Stomach (tissue), 9 donors: ENCODE measurements around the gene CDH23. TPM values are rescaled to one million over a fixed set of nuclear protein-coding genes. Genes with fewer than 3 reads are reported as not detected.

Experiments
- DNase-seq, 2 donors: peaks; one replicate each; pipeline versions ENCODE4 v3.0.0 to v3.0.0-alpha.2; 2013 to 2019
- H3K27ac ChIP-seq, 5 donors: fragments of 200-600 bp in 4 of 5; sonication (generic) in 4 of 5; one replicate each; pipeline ENCODE4 v1.5.1; 2013 to 2019; ENCODE audit warnings: mild to moderate bottlenecking in 1 of 5, moderate library complexity in 1 of 5
- H3K27me3 ChIP-seq, 3 donors: fragments of 200-600 bp; sonication (generic); one replicate each; pipeline ENCODE4 v1.5.1; 2017 to 2019; ENCODE audit warnings: mixed run types in 1 of 3
- H3K36me3 ChIP-seq, 4 donors: fragments of 200-600 bp; sonication (generic); 1 replicate in 3 of 4; 2 replicates in 1 of 4; pipeline ENCODE4 v1.5.1; 2016 to 2019
- H3K4me1 ChIP-seq, 4 donors: fragments of 200-600 bp; sonication (generic); one replicate each; pipeline ENCODE4 v1.5.1; 2016 to 2019
- H3K4me3 ChIP-seq, 4 donors: fragments of 200-600 bp; sonication (generic) in 3 of 4; one replicate each; pipeline ENCODE4 v1.5.1; 2016 to 2019; ENCODE audit warnings: mild to moderate bottlenecking in 1 of 4
- H3K9me3 ChIP-seq, 4 donors: fragments of 200-600 bp; sonication (generic); one replicate each; pipeline ENCODE4 v1.5.1; 2016 to 2019
- EP300 ChIP-seq: sonication (generic); formaldehyde crosslinking; IDR thresholded peaks from one replicate; pipeline ENCODE4 v1.6.1; 2017; ENCODE audit warnings: antibody characterized with exemption
- POLR2A ChIP-seq, 4 donors: fragments of 450-650 bp; IDR thresholded peaks; one replicate each; pipeline ENCODE4 v1.6.1; 2016; ENCODE audit warnings: antibody characterized with exemption in 4 of 4, control low read depth in 2 of 4, mild to moderate bottlenecking in 1 of 4, moderate library complexity in 1 of 4
- POLR2AphosphoS5 ChIP-seq, 3 donors: sonication (generic); formaldehyde crosslinking; IDR thresholded peaks; one replicate each; pipeline ENCODE4 v1.6.1; 2016; ENCODE audit warnings: antibody characterized with exemption in 3 of 3
- WGBS, 5 donors: extraction: QIAGEN DNeasy Blood & Tissue Kit in 3 of 5; methylation state at CpG; one replicate each; pipeline versions ENCODE4 v1.1.5 to v1.1.7; 2013 to 2018; 5-methylcytosine and 5-hydroxymethylcytosine counted together
- intact Hi-C: fragments of 100-400 bp; cut with DNase I; formaldehyde crosslinking; loops from one replicate; pipeline ENCODE4 v1.15.1; 2023; ENCODE audit warnings: low total_unique reads
- polyA plus RNA-seq, 3 donors: library from polyadenylated mRNA; stranded (reverse); fragments of 200-250 nt; gene quantifications; one replicate each; pipeline ENCODE4 v1.2.3, GENCODE V29; 2013
- total RNA-seq, 5 donors: library from RNA; depleted of rRNA; stranded (reverse); fragments of >200 nt; gene quantifications; one replicate each; pipeline versions ENCODE4 v1.1.0 to v1.2.3, GENCODE V29; 2014 to 2016
- TF ChIP-seq, protein P1 (sequence below), 7 experiments: fragments of 450-650 bp in 4 of 7; fragments of 200-600 bp in 3 of 7; sonication (generic) in 3 of 7; IDR thresholded peaks; one replicate each; pipeline ENCODE4 v1.5.1; 2016 to 2019; ENCODE audit warnings: antibody characterized with exemption in 7 of 7, control low read depth in 2 of 7, mild to moderate bottlenecking in 1 of 7
- donor health status: healthy with polysubstance abuse.
- donor health status: Bipolar disorder and iron deficiency.
- donor health status: healthy.

The CDH23 gene
- total and polyA plus RNA-seq, 8 donors, result 0.31 to 8.2 (median 2.2) TPM

- 80 to 86% (median 85%) methylated on average over 6 of the region's 6 CpGs for WGBS, 5 donors
- intact Hi-C loops, result no loop called here
- DNase-seq, result no peak
- Histone ChIP-seq H3K4me3 (no peak overlapping the region), H3K4me1 (peaks cover 0 to 22% (median 2%) of the 10 kb centered on the region in 4 donors), H3K36me3 (peaks cover 92 to 100% (median 100%) of the 10 kb centered on the region in 4 donors), H3K9me3 (no peaks in the 10 kb centered on the region), H3K27ac (no peak overlapping the region), H3K27me3 (no peaks in the 10 kb centered on the region)
- TF ChIP-seq, protein P1, sequence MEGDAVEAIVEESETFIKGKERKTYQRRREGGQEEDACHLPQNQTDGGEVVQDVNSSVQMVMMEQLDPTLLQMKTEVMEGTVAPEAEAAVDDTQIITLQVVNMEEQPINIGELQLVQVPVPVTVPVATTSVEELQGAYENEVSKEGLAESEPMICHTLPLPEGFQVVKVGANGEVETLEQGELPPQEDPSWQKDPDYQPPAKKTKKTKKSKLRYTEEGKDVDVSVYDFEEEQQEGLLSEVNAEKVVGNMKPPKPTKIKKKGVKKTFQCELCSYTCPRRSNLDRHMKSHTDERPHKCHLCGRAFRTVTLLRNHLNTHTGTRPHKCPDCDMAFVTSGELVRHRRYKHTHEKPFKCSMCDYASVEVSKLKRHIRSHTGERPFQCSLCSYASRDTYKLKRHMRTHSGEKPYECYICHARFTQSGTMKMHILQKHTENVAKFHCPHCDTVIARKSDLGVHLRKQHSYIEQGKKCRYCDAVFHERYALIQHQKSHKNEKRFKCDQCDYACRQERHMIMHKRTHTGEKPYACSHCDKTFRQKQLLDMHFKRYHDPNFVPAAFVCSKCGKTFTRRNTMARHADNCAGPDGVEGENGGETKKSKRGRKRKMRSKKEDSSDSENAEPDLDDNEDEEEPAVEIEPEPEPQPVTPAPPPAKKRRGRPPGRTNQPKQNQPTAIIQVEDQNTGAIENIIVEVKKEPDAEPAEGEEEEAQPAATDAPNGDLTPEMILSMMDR (IDR thresholded peaks at IDR 0.05), result no peak
- TF ChIP-seq POLR2A (IDR thresholded peaks at IDR 0.05), result no peak
- TF ChIP-seq POLR2AphosphoS5 (IDR thresholded peaks at IDR 0.05), result no peak
- TF ChIP-seq EP300, result no peak
Observed at GRCh38 chr10:71819985-71820384, 423.3 kb downstream of the CDH23 start.

DNA sequence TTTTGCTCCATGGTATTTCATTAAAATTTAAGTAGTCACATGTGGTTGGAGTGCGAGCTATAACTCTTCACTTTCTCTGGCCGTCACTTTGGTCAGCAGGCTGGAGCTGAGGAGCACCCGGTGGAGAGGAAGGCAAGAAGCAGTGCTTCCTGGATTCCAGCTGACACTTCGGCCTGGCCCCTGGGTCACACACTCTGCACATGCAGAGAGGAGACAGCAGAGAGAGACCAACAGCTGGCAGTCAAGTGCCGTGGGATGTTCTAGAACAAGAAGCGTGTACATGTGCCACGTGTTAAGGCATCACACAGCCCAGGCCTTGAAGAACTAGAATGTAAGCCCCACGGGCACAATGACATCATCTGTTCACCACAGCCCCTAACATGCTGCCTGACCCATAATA is 424.2 kb downstream of the CDH23 start:
- DNase-seq, result no peak
- TF ChIP-seq POLR2AphosphoS5 (IDR thresholded peaks at IDR 0.05) (no peak), EP300 (no peak), POLR2A (IDR thresholded peaks at IDR 0.05) (no peak)
- TF ChIP-seq, protein P1 (IDR thresholded peaks at IDR 0.05), result no peak
- no peaks in the 10 kb centered on the region for H3K9me3 ChIP-seq
- H3K27me3 ChIP-seq, result no peaks in the 10 kb centered on the region
- H3K4me3 ChIP-seq, result no peak overlapping the region
- H3K4me1 ChIP-seq, result peaks cover 0 to 27% (median 2%) of the 10 kb centered on the region in 4 donors
- intact Hi-C loops, result no loop called here
- 85 to 95% (median 90%) methylated on average over 8 of the region's 8 CpGs for WGBS, 5 donors
- H3K36me3 ChIP-seq, result peaks cover 93 to 100% (median 100%) of the 10 kb centered on the region in 4 donors
- H3K27ac ChIP-seq, result no peak overlapping the region

DNA sequence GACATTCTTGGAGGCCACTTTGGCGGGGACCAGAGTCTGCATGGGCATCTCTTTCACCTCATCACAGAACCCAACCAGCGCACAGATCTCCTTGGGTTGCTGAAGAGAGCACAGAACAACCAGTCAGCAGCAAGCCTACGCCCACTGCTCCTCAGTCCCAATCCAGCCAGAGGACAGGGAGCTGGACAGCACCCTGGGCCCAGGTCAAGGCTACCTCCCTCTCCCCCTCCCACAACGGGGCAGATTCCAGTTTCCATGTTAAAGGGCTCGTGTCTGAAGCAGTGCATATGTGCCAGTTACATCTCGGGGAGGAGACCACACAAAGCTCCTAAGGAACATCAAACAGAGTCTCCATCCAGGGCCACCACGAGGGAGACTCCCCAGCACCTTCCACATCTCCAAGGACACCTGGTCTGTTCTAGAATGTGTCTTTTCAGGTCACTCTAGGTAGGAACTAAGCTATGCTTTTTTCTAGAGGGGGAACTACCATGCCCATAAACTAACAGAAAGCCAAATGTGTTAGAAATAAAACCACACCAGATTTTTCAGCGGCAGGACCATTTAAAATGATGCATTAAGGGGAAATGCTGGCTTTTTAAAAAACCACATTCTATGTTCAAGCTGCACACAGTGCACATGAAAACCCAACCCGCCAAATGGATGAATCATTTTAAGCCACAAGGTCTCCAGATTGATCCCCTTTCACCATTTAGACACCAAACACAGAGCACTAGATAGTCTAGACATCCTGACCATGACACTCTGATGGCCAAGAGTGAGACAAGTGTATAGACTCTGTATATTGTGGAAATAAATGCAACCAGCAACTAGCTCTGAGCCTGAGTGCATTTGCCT is 425.4 kb downstream of the CDH23 start:
- 76 to 88% (median 81%) methylated on average over 8 to 9 of the region's 9 CpGs for WGBS, 5 donors
- Histone ChIP-seq H3K27ac (no peak overlapping the region), H3K9me3 (no peaks in the 10 kb centered on the region), H3K4me1 (peaks cover 0 to 15% (median 2%) of the 10 kb centered on the region in 4 donors), H3K4me3 (no peak overlapping the region), H3K27me3 (no peaks in the 10 kb centered on the region), H3K36me3 (peaks cover 93 to 100% (median 100%) of the 10 kb centered on the region in 4 donors)
- DNase-seq, result no peak
- TF ChIP-seq EP300 (no peak), POLR2AphosphoS5 (IDR thresholded peaks at IDR 0.05) (no peak), POLR2A (IDR thresholded peaks at IDR 0.05) (no peak)
- TF ChIP-seq, protein P1 (IDR thresholded peaks at IDR 0.05), result no peak
- intact Hi-C loops, result no loop called here

GRCh38 chr10:71823356-71823755 is 426.6 kb downstream of the CDH23 start:
- TF ChIP-seq EP300, result no peak
- TF ChIP-seq, protein P1 (IDR thresholded peaks at IDR 0.05), result no peak
- TF ChIP-seq POLR2A (IDR thresholded peaks at IDR 0.05), result no peak
- no peak for TF ChIP-seq POLR2AphosphoS5 (IDR thresholded peaks at IDR 0.05)
- peaks cover 0 to 11% (median 0%) of the 10 kb centered on the region in 4 donors for H3K4me1 ChIP-seq
- H3K27ac ChIP-seq, result no peak overlapping the region
- WGBS, 5 donors, result 78 to 91% (median 85%) methylated on average over 3 to 4 of the region's 4 CpGs
- DNase-seq, result no peak
- no peak overlapping the region for H3K4me3 ChIP-seq
- H3K9me3 ChIP-seq, result no peaks in the 10 kb centered on the region
- H3K36me3 ChIP-seq, result peaks cover 93 to 100% (median 100%) of the 10 kb centered on the region in 4 donors
- no peaks in the 10 kb centered on the region for H3K27me3 ChIP-seq
- intact Hi-C loops, result no loop called here
